ENCODE data around the gene PLCB3.

The PLCB3 gene

GRCh38 chr11:64251753-64252002, 348 bp downstream of the PLCB3 start:
- DNase-seq, result no peak

DNA sequence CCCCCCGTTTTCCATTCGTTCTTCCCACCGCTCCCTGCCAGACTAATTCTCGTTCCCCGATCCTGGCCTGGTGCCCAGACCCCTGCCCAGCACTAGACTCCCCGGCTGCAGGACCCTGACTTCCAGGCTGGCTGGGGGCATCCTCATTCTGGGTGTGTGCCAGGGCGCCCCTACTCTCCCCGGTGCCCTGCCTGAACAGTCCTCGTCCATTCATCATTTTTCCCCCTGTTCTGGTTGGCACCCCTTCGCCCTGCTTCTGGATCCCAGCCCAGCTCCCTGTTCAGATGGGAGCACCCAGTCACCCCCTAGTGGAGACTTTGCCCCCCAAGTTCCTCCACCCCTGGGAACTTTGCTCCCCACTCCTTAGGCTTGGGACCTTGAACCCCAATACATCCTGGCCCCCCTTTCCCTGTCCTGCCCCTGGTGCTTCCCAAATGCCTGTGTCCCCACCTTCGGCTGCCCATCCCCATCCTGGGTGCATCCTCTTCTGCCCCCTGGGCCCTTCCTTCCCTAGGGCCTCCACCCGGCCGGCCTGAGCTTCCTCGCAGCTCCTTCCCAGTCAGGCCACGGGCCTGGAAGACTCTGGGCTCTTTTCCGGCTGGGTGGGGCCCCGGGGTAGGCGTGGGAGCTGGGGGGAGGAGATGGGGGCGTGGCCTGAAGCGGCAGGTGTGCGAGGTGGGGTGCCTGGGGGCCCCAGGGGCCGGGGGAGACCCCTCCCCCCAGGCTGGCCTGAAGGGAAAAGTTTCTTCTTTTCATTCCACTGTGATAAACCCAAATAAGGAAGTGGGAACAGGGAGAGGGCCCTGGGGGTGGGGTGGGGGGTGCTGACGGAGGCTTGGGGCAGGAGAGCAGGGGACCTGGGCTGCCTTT, 908 bp downstream of the PLCB3 start:
- no peak for DNase-seq

DNA sequence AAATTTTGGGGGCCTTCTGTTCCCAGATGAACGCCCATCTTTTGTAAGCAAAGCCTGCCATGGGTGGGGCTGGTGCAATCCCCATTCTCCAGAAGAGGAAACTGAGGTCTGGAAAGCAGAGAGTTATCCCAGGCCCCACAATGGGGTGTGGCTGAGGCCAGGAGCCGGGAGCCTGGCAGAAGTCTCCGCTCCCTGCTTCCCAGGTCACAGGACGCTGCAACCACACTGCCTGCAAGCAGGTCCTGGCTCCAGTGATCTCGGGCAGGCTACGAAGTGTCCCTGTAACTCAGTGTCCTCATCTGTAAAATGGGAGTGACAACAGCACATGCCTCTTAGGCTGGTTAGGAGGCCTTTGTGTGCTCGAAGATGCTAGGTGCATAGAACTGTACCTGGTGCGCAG, 1.7 kb downstream of the PLCB3 start:
- no peak for DNase-seq

DNA sequence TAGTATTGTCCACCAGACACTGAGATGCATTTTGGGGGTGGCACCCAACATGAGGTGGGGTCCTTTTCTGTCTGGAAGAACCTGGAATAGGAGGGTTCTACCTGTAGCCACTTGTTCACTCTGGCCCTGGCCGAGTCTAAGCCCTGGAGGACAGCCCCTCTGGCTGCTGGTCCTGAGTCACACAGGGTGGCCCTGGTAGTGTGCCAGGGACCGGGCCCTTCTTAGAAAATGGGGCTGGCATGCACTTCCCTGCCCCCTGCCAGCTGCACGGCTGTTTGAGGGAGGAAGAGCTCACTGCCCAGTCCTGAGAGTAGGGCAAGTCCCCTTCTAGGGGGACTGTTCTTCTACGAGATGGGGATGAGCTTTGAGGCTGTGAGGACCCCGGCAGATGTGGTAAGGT, 2.2 kb downstream of the PLCB3 start:
- no peak for DNase-seq

DNA sequence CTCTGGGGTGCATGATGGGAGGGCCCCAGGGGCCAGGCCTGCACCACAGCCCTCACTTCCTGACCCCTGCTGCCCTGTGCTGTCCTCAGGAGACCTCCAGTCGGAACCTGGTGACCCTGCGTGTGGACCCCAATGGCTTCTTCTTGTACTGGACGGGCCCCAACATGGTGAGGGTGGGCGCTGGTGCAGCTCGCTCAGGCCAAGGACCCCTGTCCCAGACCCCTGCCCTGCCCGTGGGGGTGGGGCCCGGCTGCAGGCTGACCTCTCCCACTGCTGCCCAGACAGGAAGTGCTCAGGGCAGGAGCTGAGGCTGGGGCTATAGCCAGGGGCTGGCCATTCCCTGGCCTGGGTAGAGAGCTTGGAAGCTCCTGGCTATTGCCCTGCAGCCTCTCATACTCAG, 3.0 kb downstream of the PLCB3 start:
- no peak for DNase-seq

DNA sequence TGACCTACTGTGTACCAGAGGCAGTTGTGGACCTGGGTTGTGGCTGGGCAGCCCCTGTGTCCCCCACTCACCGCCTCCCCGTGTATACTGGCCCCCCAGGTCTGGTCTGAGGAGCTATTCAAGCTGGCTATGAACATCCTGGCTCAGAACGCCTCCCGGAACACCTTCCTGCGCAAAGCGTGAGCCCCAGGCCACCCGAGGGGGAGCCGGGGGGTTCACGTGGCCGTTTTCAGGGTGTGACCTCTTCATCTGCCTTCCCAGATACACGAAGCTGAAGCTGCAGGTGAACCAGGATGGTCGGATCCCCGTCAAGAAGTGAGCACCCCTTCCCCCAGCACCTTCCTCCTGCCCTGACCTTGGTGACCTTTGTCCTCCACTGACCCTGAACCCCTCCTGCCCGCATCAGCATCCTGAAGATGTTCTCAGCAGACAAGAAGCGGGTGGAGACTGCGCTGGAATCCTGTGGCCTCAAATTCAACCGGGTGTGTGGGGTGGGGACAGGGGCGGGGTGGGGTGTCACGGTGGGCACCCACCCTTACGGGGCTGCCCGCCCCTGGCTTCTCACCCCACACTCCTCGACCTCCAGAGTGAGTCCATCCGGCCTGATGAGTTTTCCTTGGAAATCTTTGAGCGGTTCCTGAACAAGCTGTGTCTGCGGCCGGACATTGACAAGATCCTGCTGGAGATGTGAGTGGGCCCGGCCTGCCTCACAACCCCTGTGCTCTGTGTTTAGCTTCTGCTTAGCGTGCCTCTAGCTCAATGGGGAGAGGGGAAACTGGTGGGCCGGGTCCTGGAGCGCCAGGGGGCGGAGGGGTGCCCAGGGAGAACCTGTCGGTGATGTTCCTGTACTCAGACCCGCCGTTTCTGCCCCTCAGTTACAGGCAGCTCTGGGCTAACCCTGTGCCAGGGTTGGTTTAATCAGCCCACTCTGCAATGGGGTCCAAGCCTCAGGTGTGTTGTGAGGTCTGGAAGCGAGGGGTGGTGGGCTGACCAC, 4.1 kb downstream of the PLCB3 start:
- no peak for DNase-seq

DNA sequence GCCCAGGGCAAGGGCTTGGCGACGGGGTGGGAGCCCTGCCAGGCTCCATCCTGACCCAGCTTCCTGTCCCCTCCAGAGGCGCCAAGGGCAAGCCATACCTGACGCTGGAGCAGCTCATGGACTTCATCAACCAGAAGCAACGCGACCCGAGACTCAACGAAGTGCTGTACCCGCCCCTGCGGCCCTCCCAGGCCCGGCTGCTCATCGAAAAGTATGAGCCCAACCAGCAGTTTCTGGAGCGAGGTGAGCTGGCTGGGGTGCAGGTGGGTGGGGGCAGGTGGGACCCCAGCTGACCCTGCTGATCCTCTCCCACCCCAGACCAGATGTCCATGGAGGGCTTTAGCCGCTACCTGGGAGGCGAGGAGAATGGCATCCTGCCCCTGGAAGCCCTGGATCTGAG, 5.0 kb downstream of the PLCB3 start:
- no peak for DNase-seq

DNA sequence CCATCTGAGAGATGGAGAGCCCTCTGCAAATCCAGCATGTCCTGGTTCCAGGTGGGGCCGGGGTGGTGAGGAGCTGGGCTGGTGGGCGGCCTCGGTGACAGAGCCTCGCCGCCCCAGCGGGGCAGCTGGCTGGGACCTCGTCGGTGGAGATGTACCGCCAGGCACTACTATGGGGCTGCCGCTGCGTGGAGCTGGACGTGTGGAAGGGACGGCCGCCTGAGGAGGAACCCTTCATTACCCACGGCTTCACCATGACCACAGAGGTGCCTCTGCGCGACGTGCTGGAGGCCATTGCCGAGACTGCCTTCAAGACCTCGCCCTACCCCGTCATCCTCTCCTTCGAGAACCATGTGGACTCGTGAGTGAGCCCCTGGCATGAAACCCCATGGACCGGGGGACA, 7.0 kb downstream of the PLCB3 start:
- DNase-seq, result no peak

DNA sequence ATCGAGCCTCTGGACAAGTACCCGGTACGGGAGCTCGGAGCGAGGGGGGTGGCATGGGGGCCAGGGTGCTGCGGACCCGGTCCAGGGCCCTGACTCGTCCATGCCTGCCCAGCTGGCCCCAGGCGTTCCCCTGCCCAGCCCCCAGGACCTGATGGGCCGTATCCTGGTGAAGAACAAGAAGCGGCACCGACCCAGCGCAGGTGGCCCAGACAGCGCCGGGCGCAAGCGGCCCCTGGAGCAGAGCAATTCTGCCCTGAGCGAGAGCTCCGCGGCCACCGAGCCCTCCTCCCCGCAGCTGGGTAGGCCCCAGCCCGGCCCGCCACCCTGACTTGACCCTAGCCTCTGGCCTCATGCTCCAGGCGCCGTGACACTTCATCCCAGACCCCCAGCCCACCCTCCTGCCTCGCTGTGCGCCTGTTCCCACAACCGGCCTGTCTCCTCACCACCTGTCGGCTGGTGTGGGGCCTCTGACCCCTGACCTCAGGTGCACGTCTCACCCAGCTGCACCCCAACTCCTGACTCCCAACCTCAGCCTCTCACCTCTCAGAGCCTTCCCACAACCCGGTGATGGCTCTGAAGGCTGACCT, 7.7 kb downstream of the PLCB3 start:
- DNase-seq, result no peak

- DNase-seq, result no peak
These were observed 8.3 kb downstream of the PLCB3 start for GRCh38 chr11:64259533-64260067.

DNA sequence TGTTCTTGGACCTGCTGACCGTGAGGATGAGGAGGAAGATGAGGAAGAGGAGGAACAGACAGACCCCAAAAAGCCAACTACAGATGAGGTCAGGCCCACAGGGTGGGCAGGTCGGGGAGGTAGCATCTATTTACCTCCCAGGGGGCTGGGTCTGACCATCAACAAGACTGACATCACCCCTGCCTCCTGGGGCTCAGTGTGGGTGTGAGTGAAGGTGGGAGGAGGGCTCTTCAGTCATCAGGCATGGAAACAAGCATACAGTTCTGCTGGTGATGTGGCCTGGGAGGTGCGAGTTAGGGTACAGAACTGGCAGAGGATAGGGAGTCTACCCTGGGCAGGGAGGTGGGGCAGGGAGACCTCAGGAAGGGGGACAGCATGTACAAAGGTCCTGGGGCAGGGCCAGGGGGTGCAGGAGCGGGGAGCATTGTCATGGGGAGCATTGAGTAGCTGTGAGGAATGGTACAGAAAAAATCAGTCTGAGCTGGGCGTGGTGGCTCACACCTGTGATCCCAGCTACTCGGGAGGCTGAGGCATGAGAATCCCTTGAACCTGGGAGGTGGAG, 8.9 kb downstream of the PLCB3 start:
- no peak for DNase-seq

- DNase-seq, result no peak
These were observed 10.3 kb downstream of the PLCB3 start for GRCh38 chr11:64261556-64262080.

DNA sequence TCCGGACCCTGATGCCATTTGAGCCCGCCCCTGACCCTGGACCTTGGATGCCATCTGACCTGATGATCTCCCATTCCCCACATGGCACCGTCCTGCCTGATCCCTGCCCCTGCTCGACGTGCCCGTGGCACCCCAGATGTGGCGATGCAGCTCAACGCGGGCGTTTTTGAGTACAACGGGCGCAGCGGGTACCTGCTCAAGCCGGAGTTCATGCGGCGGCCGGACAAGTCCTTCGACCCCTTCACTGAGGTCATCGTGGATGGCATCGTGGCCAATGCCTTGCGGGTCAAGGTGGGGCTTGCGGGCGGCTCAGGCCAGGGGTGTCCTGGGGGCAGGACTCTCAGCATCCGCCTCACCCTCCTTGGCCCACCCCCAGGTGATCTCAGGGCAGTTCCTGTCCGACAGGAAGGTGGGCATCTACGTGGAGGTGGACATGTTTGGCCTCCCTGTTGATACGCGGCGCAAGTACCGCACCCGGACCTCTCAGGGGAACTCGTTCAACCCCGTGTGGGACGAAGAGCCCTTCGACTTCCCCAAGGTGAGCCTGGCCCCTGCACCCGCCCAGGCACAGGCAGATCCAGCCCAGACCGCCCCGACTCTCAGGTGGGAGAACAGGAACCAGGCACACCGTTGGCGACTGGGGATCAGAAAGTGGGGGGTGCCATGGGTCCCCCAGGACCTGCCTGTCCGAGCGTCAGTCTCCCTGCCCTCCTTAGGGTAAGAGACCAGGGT, 11.1 kb downstream of the PLCB3 start:
- DNase-seq, result no peak

GRCh38 chr11:64263021-64263946, 12.0 kb downstream of the PLCB3 start:
- DNase-seq, result no peak

GRCh38 chr11:64263947-64264317, 12.6 kb downstream of the PLCB3 start:
- DNase-seq, result no peak

- DNase-seq, result no peak
These were observed 13.1 kb downstream of the PLCB3 start for GRCh38 chr11:64264371-64264852.

- DNase-seq, result no peak
These were observed 14.1 kb downstream of the PLCB3 start for GRCh38 chr11:64265176-64266160.

DNA sequence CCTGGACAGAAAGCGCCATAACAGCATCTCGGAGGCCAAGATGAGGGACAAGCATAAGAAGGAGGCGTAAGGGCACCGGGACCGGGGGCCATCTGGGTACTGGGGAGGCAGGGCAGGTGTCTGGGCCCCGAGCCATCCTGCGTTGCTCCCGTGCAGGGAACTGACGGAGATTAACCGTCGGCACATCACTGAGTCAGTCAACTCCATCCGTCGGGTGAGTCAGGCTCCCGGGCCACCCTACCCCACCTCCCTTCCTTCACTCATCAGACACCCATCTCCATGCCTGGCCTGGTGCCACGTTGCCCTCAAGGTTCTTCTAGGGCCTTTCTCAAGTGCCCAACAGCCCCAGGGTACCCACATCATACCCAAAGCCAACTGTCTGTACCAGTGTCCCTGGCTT, 15.0 kb downstream of the PLCB3 start:
- no peak for DNase-seq

- DNase-seq, result no peak
These were observed 16.0 kb downstream of the PLCB3 start for GRCh38 chr11:64267207-64267945.
